ENCODE results near the gene LRP4. TPM values are rescaled to one million over a fixed set of nuclear protein-coding genes. Genes with fewer than 3 reads are reported as not detected.

The LRP4 gene
- total and polyA plus RNA-seq, 2 of the 8 experiments (the other 6 are each of a cell fraction or from before 2014, with no cell fraction given): 5.4 to 22.1 TPM

GRCh38 chr11:46961041-46961440, 42.7 kb upstream of the LRP4 start (continued):
- TF ChIP-seq CHD7 (IDR thresholded peaks at IDR 0.05; ENCODE audit: insufficient replicate concordance, low read length) (no peak), TBP (IDR thresholded peaks at IDR 0.05; ENCODE audit: low read depth, low read length) (no peak), BRCA1 (IDR thresholded peaks at IDR 0.05; ENCODE audit: low read depth, low read length) (no peak), CBX5 (IDR thresholded peaks at IDR 0.05; ENCODE audit: low read depth, low read length) (no peak), CHD2 (IDR thresholded peaks at IDR 0.05; ENCODE audit: low read length) (no peak), SRF (IDR thresholded peaks at IDR 0.05; ENCODE audit: low read depth, low read length) (no peak)
